ENCODE data around the gene PCGF1.
"Not testable (repeated sequence)": the region's sequence is repeated elsewhere in the genome, so short reads cannot be mapped to it uniquely, and the experiment has no call there.

PCGF1 gene

GRCh38 chr2:74472086-74472944, 35.2 kb downstream of the PCGF1 start, which contains the start of gene MRPL53:
MRPL53 (minus strand) TSS chr2:74472680; CDS start chr2:74472660, 20 bp downstream.
- DNase-seq: peak; percentile 92 to 98 (median 94)

GRCh38 chr2:74471332-74472065, 36.0 kb downstream of the PCGF1 start:
- DNase-seq: no peak

GRCh38 chr2:74470742-74471141, 36.8 kb downstream of the PCGF1 start:
- DNase-seq: not testable (repeated sequence)

- DNase-seq: no peak
Observed at GRCh38 chr2:74464406-74464805, 43.1 kb downstream of the PCGF1 start.

- DNase-seq: no peak
Observed at GRCh38 chr2:74462786-74463105, 44.7 kb downstream of the PCGF1 start.

- DNase-seq: no peak
Observed at GRCh38 chr2:74462054-74462785, 45.3 kb downstream of the PCGF1 start.

- no peak for DNase-seq
Observed at GRCh38 chr2:74461187-74462053, 46.1 kb downstream of the PCGF1 start.

- not testable (repeated sequence) for DNase-seq
Observed at GRCh38 chr2:74460187-74460586, 47.3 kb downstream of the PCGF1 start.

GRCh38 chr2:74459503-74460118, 47.9 kb downstream of the PCGF1 start:
- DNase-seq: not testable (repeated sequence)

- peak in 1 of 5 experiments; percentile 49 for DNase-seq
Observed at GRCh38 chr2:74458938-74459363, 48.5 kb downstream of the PCGF1 start.

- DNase-seq: peak; percentile 90 to 100 (median 98)
Observed at GRCh38 chr2:74458132-74458937, 49.2 kb downstream of the PCGF1 start, which contains the start of gene WBP1. WBP1 (plus strand) TSS chr2:74458438; CDS start chr2:74458603, 165 bp downstream.

GRCh38 chr2:74457549-74458131, 49.9 kb downstream of the PCGF1 start:
- DNase-seq: peak; percentile 56 to 93 (median 74)

- no peak for DNase-seq
Observed at GRCh38 chr2:74457129-74457548, 50.4 kb downstream of the PCGF1 start.

All from T-helper 2 cell (primary cell).